PC-9 (cell line): Measurements from ENCODE around the gene CSNK1E.

Source experiments
- CTCF ChIP-seq: fragments of 200-600 bp; sonication (generic); conservative IDR thresholded peaks from 2 replicates; pipeline ENCODE4 v1.6.1; 2017; ENCODE audit warnings: mixed run types, antibody characterized with exemption, mild to moderate bottlenecking, moderate library complexity
- EZH2 ChIP-seq: fragments of 200-600 bp; sonication (generic); IDR thresholded peaks from 2 replicates; pipeline ENCODE4 v1.8.0; 2017; ENCODE audit warnings: antibody characterized with exemption, low read depth

DNA sequence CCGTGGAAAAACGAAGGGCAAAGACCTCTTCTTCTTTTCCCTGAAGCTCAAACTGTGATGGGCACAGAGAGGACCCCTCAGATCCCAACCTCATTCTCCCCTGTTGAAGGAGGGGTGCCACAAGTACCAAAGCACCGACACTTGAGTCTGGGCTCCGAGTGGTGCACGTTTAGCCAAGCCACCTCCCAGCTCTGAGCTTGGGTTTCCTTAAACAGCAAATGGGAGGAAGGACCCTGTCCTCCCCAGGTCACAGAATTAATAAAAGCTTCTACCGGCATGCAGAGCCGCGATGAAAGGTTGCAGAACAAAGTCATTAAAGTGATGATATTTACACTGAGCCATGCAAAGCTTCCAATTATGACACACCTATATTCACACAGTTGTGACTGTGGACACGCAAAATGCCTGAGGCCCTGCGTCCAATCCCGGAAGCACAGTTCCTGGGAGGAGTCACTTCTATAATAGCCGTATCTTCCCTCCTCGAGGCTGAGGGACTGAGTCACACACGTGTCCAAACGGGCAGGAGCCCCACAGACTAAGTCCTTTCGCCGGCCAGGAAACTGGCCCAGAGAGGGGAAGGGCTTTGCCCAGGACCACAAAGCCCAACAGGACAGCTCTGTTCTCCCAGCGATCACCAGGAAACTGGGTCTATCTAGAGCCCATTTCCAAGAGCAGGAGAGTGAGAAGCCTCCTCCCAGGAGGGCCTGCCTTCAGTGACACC is 922 bp upstream of the CSNK1E start:
- no peak for TF ChIP-seq CTCF
- no peak for TF ChIP-seq EZH2
